NT2/D1 (cell line): ENCODE data around the gene FANCD2OS.
"Not testable (repeated sequence)": the region's sequence is repeated elsewhere in the genome, so short reads cannot be mapped to it uniquely, and the experiment has no call there.

Experiments
- DNase-seq: peaks from one replicate; pipeline ENCODE4 v3.0.0-alpha.2; 2011; ENCODE audit warnings: low read depth, low spot score
- H3K27me3 ChIP-seq: 2 replicates; pipeline ENCODE4 v1.6.0; 2011; ENCODE audit warnings: mild to moderate bottlenecking; ENCODE audit not compliant: insufficient read length, insufficient read depth
- H3K36me3 ChIP-seq: 2 replicates; pipeline ENCODE4 v1.6.1; 2011; ENCODE audit warnings: mild to moderate bottlenecking, low read length, mixed read lengths; ENCODE audit not compliant: insufficient read depth, insufficient read length
- H3K4me1 ChIP-seq: 2 replicates; pipeline ENCODE4 v1.5.1; 2011; ENCODE audit not compliant: insufficient read depth, insufficient read length
- H3K4me3 ChIP-seq: 2 replicates; pipeline ENCODE4 v1.5.1; 2011; ENCODE audit warnings: low read depth; ENCODE audit not compliant: insufficient read length
- H3K9ac ChIP-seq: 2 replicates; pipeline ENCODE4 v1.6.0; 2011; ENCODE audit warnings: low read depth; ENCODE audit not compliant: insufficient read length
- H3K9me3 ChIP-seq: 2 replicates; pipeline ENCODE4 v1.5.1; 2011; ENCODE audit warnings: mild to moderate bottlenecking, low read length; ENCODE audit not compliant: insufficient read depth
- SUZ12 ChIP-seq: IDR thresholded peaks from 2 replicates; pipeline ENCODE4 v1.6.1; 2011; ENCODE audit not compliant: insufficient read length, insufficient read depth; ENCODE audit errors: extremely low read depth
- YY1 ChIP-seq: IDR thresholded peaks from 2 replicates; pipeline ENCODE4 v1.6.1; 2011; ENCODE audit not compliant: insufficient read length, insufficient read depth
- ZNF274 ChIP-seq: IDR thresholded peaks from 2 replicates; pipeline ENCODE4 v1.6.1; 2011; ENCODE audit warnings: mild to moderate bottlenecking, low read depth, low read length

Gene FANCD2OS

DNA sequence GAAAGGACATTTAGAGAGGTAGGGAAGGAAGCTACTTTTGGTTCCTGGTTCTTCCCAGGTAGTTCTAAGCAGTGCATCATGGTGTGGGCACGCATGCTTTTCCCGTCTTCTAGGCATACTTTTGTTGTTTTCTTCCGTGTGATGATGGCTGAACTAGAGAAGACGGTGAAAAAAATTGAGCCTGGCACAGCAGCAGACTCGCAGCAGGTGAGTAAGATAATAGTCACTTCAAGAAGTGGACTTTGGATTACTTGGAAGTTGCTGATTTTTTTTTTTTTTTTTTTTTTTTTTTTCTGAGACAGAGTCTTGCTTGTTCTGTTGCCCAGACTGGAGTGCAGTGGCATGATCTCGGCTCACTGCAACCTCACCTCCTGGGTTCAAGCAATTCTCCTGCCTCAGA lies 17.9 kb downstream of the FANCD2OS start:
- TF ChIP-seq SUZ12: no peak
- TF ChIP-seq YY1: no peak
- TF ChIP-seq ZNF274: no peak
- no peak for DNase-seq
- H3K27me3 ChIP-seq: no peaks in the 10 kb centered on the region
- peaks cover 85% of the 10 kb centered on the region for H3K36me3 ChIP-seq
- H3K4me1 ChIP-seq: no peaks in the 10 kb centered on the region
- no peaks in the 10 kb centered on the region for H3K9me3 ChIP-seq
- H3K9ac ChIP-seq: no peak overlapping the region
- no peak overlapping the region for H3K4me3 ChIP-seq

DNA sequence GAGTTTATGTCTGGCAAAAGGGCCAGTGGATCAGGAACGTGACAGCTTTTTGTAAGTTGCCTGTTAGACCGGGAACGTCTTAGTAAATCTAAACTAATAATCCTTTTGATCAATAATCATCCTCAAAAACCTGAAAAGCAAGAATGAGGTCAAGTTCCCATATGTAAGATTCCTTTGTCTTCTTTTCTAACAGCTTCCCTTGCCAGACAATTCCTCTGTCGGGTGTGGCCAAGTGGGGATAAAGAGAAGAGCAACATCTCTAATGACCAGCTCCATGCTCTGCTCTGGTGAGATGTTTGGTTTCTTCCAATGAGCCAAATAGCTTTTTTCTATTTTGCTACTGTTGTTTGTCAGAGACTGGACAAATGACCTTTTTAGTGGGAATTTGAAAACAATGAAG lies 19.8 kb downstream of the FANCD2OS start:
- peaks cover 87% of the 10 kb centered on the region for H3K36me3 ChIP-seq
- H3K9me3 ChIP-seq: no peaks in the 10 kb centered on the region
- H3K9ac ChIP-seq: no peak overlapping the region
- no peak for DNase-seq
- H3K4me3 ChIP-seq: no peak overlapping the region
- no peaks in the 10 kb centered on the region for H3K4me1 ChIP-seq
- no peaks in the 10 kb centered on the region for H3K27me3 ChIP-seq
- TF ChIP-seq YY1: no peak
- no peak for TF ChIP-seq SUZ12
- no peak for TF ChIP-seq ZNF274

DNA sequence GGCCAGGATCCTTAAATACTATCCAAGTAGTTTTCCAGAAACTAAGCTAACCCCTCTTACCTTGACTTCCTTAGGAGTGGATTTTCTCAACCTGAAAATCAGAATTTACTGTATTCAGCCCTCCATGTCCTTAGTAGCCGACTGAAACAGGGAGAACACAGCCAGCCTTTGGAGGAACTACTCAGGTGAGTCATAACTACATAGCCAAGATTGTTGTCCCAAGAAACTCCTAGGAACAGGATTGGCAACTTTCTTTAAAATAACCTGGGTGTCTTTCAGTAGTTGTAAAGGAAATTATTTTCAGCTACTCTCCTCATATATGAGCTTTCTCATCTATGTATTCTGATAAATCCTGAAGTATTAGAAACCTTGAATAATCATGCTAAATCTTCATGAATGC lies 22.3 kb downstream of the FANCD2OS start:
- Histone ChIP-seq H3K9me3 (no peaks in the 10 kb centered on the region), H3K36me3 (peaks cover 93% of the 10 kb centered on the region), H3K4me1 (no peaks in the 10 kb centered on the region), H3K4me3 (no peak overlapping the region), H3K27me3 (no peaks in the 10 kb centered on the region), H3K9ac (no peak overlapping the region)
- no peak for TF ChIP-seq YY1
- TF ChIP-seq SUZ12: no peak
- no peak for TF ChIP-seq ZNF274
- DNase-seq: no peak

DNA sequence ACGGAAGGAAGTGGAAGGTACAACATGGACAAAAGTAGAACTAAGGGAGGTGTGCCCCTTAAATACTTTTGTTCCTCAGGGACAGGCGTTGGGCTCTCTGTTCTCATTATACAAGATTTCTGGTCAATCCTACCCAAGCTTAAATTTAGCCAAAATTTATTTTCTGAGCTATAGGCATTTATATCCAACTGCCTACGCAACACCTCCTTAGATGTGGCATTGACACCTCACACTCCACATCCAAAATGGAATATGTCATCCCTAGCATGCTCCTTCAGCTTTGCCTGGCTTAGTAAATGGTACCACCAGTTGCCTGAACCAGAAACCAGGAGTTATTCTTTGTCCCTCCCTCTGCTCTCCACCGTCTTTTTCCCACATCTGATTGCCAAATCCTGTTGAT lies 26.2 kb downstream of the FANCD2OS start:
- Histone ChIP-seq H3K4me1 (no peaks in the 10 kb centered on the region), H3K27me3 (no peaks in the 10 kb centered on the region), H3K9ac (no peak overlapping the region), H3K9me3 (no peaks in the 10 kb centered on the region), H3K4me3 (no peak overlapping the region), H3K36me3 (peaks cover 90% of the 10 kb centered on the region)
- DNase-seq: no peak
- no peak for TF ChIP-seq YY1
- no peak for TF ChIP-seq SUZ12
- no peak for TF ChIP-seq ZNF274

DNA sequence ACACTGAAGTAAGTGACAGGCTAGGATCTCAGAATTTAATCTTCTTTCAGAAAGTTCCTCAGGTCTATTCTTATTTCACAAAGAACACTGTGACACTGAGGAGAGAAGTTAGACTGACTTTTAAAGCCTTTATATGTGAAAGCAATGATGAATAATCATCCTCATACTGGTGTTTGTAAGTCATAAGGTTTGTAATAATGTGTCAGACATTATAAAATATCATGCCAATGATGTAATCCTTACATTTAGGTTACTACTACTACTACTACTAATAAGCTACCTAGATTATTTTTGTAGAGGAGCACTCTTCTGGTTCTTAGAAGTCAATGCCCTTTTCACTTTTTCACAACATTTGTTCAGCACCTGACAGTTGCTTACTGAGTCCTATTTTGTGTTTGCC lies 33.4 kb downstream of the FANCD2OS start:
- no peaks in the 10 kb centered on the region for H3K27me3 ChIP-seq
- no peak overlapping the region for H3K4me3 ChIP-seq
- H3K4me1 ChIP-seq: no peaks in the 10 kb centered on the region
- no peaks in the 10 kb centered on the region for H3K9me3 ChIP-seq
- H3K9ac ChIP-seq: no peak overlapping the region
- DNase-seq: no peak
- TF ChIP-seq YY1 (no peak), ZNF274 (no peak), SUZ12 (no peak)
- H3K36me3 ChIP-seq: peaks cover 53% of the 10 kb centered on the region

DNA sequence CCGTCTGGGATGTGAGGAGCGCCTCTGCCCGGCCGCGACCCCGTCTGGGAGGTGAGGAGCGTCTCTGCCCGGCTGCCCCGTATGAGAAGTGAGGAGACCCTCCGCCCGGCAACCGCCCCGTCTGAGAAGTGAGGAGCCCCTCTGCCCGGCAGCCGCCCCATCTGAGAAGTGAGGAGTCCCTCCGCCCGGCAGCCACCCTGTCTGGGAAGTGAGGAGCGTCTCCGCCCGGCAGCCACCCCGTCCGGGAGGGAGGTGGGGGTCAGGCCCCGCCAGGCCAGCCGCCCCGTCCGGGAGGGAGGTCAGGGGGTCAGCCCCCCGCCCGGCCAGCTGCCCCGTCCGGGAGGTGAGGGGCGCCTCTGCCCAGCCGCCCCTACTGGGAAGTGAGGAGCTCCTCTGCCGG lies 38.0 kb downstream of the FANCD2OS start:
- H3K4me3 ChIP-seq, H3K27me3 ChIP-seq, H3K9ac ChIP-seq, DNase-seq, H3K4me1 ChIP-seq: not testable (repeated sequence)
- H3K9me3 ChIP-seq: peaks cover 28% of the 10 kb centered on the region
- peaks cover 60% of the 10 kb centered on the region for H3K36me3 ChIP-seq

DNA sequence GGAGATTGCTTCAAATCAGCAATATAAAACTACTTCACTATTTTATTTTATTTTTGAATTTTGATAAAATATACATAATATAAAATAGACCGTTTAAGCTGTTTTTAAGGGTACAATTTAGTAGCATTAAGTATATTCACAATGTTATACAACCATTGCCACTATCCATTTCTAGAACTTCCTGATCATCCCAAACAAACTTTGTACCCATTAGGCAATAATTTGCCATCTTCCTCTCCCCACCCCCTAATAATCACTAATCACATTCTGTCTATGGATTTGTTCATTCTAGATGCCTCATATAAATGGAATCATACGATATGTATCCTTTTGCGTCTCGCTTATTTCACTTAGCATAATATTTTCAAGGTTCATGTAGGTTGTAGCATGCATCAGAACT lies 53.0 kb downstream of the FANCD2OS start:
- no peaks in the 10 kb centered on the region for H3K4me1 ChIP-seq
- H3K4me3 ChIP-seq: no peak overlapping the region
- H3K9ac ChIP-seq: no peak overlapping the region
- no peaks in the 10 kb centered on the region for H3K9me3 ChIP-seq
- TF ChIP-seq ZNF274 (no peak), YY1 (no peak), SUZ12 (no peak)
- no peaks in the 10 kb centered on the region for H3K27me3 ChIP-seq
- no peak for DNase-seq
- peaks cover 64% of the 10 kb centered on the region for H3K36me3 ChIP-seq
